HepG2 (cell line): Measurements from ENCODE around the gene TMEM185B. TPM values are rescaled to one million over a fixed set of nuclear protein-coding genes. Genes with fewer than 3 reads are reported as not detected.

Experiments
- ATAC-seq: fragments of 200-7000 bp; cut with Tn5 transposase; 3 replicates; pipeline ENCODE4 v1.9.1; 2020; ENCODE audit warnings: mild to moderate bottlenecking, moderate library complexity
- BruUV-seq: library from RNA; stranded (reverse); fragments of 400-500 nt; replicated peaks from 2 replicates; lab custom pipeline; 2021; lab: Mats Ljungman, UMichigan
- CTCF ChIA-PET: fragments of 300-600 bp; formaldehyde crosslinking; extraction: SDS; loops from one replicate; lab custom pipeline; 2021; ENCODE audit warnings: low total read pairs, inconsistent platforms, low intra/inter-chr PET ratio; lab: Yijun Ruan, JAX
- POLR2A ChIA-PET: fragments of 350-600 bp; sonication (Branson Sonifier 250); formaldehyde crosslinking; loops from one replicate; lab custom pipeline; 2020; ENCODE audit warnings: antibody characterized with exemption, inconsistent platforms; lab: Yijun Ruan, JAX
- DNase-seq: peaks from one replicate; pipeline ENCODE4 v3.0.0-alpha.2; 2015; ENCODE audit warnings: low spot score
- FAIRE-seq: peaks from 3 replicates; lab custom pipeline; 2011; peaks lifted over from hg19 to GRCh38; lab: Jason Lieb, UNC
- H2AFZ ChIP-seq: one replicate; pipeline ENCODE4 v1.6.1; 2011; ENCODE audit warnings: low read length, inconsistent platforms
- H3K27ac ChIP-seq: fragments of 300-600 bp; 3 replicates; pipeline ENCODE4 v1.8.0; 2011; ENCODE audit warnings: mixed run types, mild to moderate bottlenecking, mixed read lengths, low read length, inconsistent platforms; ENCODE audit not compliant: insufficient read depth; ENCODE audit errors: extremely low read length
- H3K27me3 ChIP-seq, 2 experiments: fragments of 200-600 bp in 1 of 2; 2 replicates in 1 of 2; 3 replicates in 1 of 2; pipeline versions ENCODE4 v1.6.0 to v1.8.0; 2011; ENCODE audit warnings: low read length in 2 of 2, mild to moderate bottlenecking in 2 of 2, moderate library complexity in 2 of 2, inconsistent platforms in 1 of 2; ENCODE audit not compliant: insufficient read depth in 2 of 2, control insufficient read depth in 1 of 2
- H3K36me3 ChIP-seq, 2 experiments: fragments of 200-600 bp in 1 of 2; replicated peaks in 1 of 2; 2 replicates in 1 of 2; 3 replicates in 1 of 2; pipeline versions ENCODE4 v1.5.1 to v1.8.0; 2011; ENCODE audit warnings: low read length in 2 of 2, inconsistent platforms in 1 of 2; ENCODE audit not compliant: insufficient read depth in 2 of 2, control insufficient read depth in 1 of 2
- H3K4me1 ChIP-seq: 2 replicates; pipeline ENCODE4 v1.5.1; 2012; ENCODE audit warnings: low read length, inconsistent platforms; ENCODE audit not compliant: insufficient read depth
- H3K4me2 ChIP-seq: 2 replicates; pipeline ENCODE4 v1.6.0; 2011; ENCODE audit warnings: low read depth, low read length, inconsistent platforms
- H3K4me3 ChIP-seq, 3 experiments: fragments of 200-600 bp in 1 of 3; sonication (generic), shearing (Covaris generic) in 1 of 3; replicated peaks in 1 of 3; 2 replicates each; pipeline ENCODE4 v1.5.1; 2011 to 2016; ENCODE audit warnings: low read length in 3 of 3, inconsistent platforms in 2 of 3, low read depth in 2 of 3, mild to moderate bottlenecking in 2 of 3, control low read depth in 1 of 3, mixed read lengths in 1 of 3; ENCODE audit not compliant: insufficient read depth in 1 of 3
- H3K79me2 ChIP-seq: one replicate; pipeline ENCODE4 v1.6.1; 2011; ENCODE audit warnings: low read length, inconsistent platforms; ENCODE audit not compliant: insufficient read depth
- H3K9ac ChIP-seq: 2 replicates; pipeline ENCODE4 v1.6.0; 2011; ENCODE audit warnings: mild to moderate bottlenecking, low read depth, low read length, inconsistent platforms; ENCODE audit not compliant: insufficient read depth
- H3K9me3 ChIP-seq: 2 replicates; pipeline ENCODE4 v1.5.1; 2012; ENCODE audit warnings: mild to moderate bottlenecking, low read length
- H4K20me1 ChIP-seq: 2 replicates; pipeline ENCODE4 v1.6.0; 2011; ENCODE audit warnings: inconsistent platforms, mild to moderate bottlenecking, low read length, moderate library complexity; ENCODE audit not compliant: insufficient read depth
- CAMTA2 ChIP-seq: sonication (generic); formaldehyde crosslinking; IDR thresholded peaks from 2 replicates; pipeline ENCODE4 v1.4.0; 2020; ENCODE audit warnings: mild to moderate bottlenecking, missing genetic modification reagents, borderline replicate concordance
- CSRNP1 ChIP-seq: sonication (generic); formaldehyde crosslinking; IDR thresholded peaks from 2 replicates; pipeline ENCODE4 v1.8.1; 2023; ENCODE audit warnings: mild to moderate bottlenecking, missing genetic modification reagents
- FOXO1 ChIP-seq: sonication (generic); formaldehyde crosslinking; IDR thresholded peaks from 2 replicates; pipeline ENCODE4 v1.4.0; 2020; ENCODE audit warnings: missing genetic modification reagents
- HOXA5 ChIP-seq: sonication (generic); formaldehyde crosslinking; IDR thresholded peaks from 2 replicates; pipeline ENCODE4 v1.4.0; 2020; ENCODE audit warnings: missing genetic modification reagents
- NBN ChIP-seq: fragments of 450-650 bp; conservative IDR thresholded peaks from 2 replicates; pipeline ENCODE4 v1.6.1; 2017
- ZFAT ChIP-seq: sonication (generic); formaldehyde crosslinking; conservative IDR thresholded peaks from 2 replicates; pipeline ENCODE4 v1.8.1; 2023; ENCODE audit warnings: missing genetic modification reagents, inconsistent platforms
- ZKSCAN5 ChIP-seq: sonication (generic); formaldehyde crosslinking; IDR thresholded peaks from 2 replicates; pipeline ENCODE4 v1.5.1; 2020; ENCODE audit warnings: mild to moderate bottlenecking, missing genetic modification reagents
- ZNF326 ChIP-seq: sonication (generic); formaldehyde crosslinking; IDR thresholded peaks from 2 replicates; pipeline ENCODE4 v1.4.0; 2020; ENCODE audit warnings: missing genetic modification reagents, borderline replicate concordance
- ZNF615 ChIP-seq: sonication (generic); formaldehyde crosslinking; IDR thresholded peaks from 2 replicates; pipeline ENCODE4 v1.5.0; 2020; ENCODE audit warnings: mild to moderate bottlenecking, missing genetic modification reagents, borderline replicate concordance
- WGBS: methylation state at CpG from one replicate; pipeline ENCODE4 v1.1.6; 2017; ENCODE audit warnings: low lambda C conversion rate; 5-methylcytosine and 5-hydroxymethylcytosine counted together
- in situ Hi-C: cut with HindIII; loops from 2 replicates; pipeline ENCODE4 v1.10.0; 2017; ENCODE audit warnings: low pct_unique_long_range_greater_than_20kb; ENCODE audit not compliant: extremely low pct_ligation_motif_present
- intact Hi-C: fragments of 100-400 bp; cut with micrococcal nuclease; formaldehyde crosslinking; loops from one replicate; pipeline ENCODE4 v1.10.0; 2022; ENCODE audit not compliant: unreplicated experiment
- polyA plus RNA-seq, 8 experiments: library from polyadenylated mRNA; depleted of rRNA in 3 of 8; stranded (reverse) in 7 of 8; unstranded in 1 of 8; fragments of >200 nt; fragmentation: Illumina TruSeq in 4 of 8; extraction: Trizol in 4 of 8; gene quantifications; 2 replicates each; pipeline versions ENCODE4 v1.2.1 to v1.2.3, GENCODE V29; 2011 to 2016; ENCODE audit warnings: low read depth in 4 of 8, missing spikeins in 1 of 8, mixed read lengths in 1 of 8; ENCODE audit not compliant: insufficient read depth in 1 of 8
- total RNA-seq, 5 experiments: library from RNA; depleted of rRNA; stranded (reverse); fragments of >200 nt; fragmentation: Illumina TruSeq; extraction: Trizol; gene quantifications; 2 replicates each; pipeline ENCODE4 v1.2.3, GENCODE V29; 2016; ENCODE audit warnings: low read depth in 1 of 5
- TF ChIP-seq, protein P1 (sequence below): sonication (generic); formaldehyde crosslinking; IDR thresholded peaks from 2 replicates; pipeline ENCODE4 v1.8.1; 2023; ENCODE audit warnings: mild to moderate bottlenecking, missing genetic modification reagents
- TF ChIP-seq, protein P2 (sequence below): sonication (generic); formaldehyde crosslinking; IDR thresholded peaks from 2 replicates; pipeline ENCODE4 v1.4.0; 2020; ENCODE audit warnings: mild to moderate bottlenecking, missing genetic modification reagents, borderline replicate concordance
- TF ChIP-seq, protein P3 (sequence below): sonication (generic); formaldehyde crosslinking; IDR thresholded peaks from 2 replicates; pipeline ENCODE4 v1.5.0; 2020; ENCODE audit warnings: mild to moderate bottlenecking, missing genetic modification reagents, borderline replicate concordance
- TF ChIP-seq, protein P4 (sequence below): sonication (generic); formaldehyde crosslinking; IDR thresholded peaks from 2 replicates; pipeline ENCODE4 v1.8.1; 2023; ENCODE audit warnings: mild to moderate bottlenecking, moderate library complexity, missing genetic modification reagents

TMEM185B gene
- total and polyA plus RNA-seq, 2 of the 13 experiments (the other 11 are each of a cell fraction or from before 2014, with no cell fraction given): 5.6 to 7.0 TPM

DNA sequence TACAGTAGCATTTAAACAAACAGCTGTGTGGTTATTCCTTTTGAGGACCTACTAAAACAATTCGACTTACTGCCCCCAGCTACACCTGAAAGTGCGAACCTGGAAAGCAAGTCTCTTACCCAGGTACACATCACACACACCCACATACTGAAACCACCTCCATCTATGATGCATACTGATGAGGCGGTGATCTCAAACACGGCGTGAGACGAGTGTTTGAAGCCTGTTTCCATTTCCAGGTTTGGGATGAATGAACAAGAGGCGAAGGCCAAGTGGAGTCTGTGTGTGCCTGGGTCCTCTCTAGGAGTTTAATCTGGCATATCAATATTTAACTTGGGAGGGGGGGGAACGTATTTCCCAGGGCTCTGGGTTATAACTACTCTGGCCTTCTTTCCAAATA is 1.6 kb downstream of the TMEM185B start (continued):
- TF ChIP-seq, protein P1, sequence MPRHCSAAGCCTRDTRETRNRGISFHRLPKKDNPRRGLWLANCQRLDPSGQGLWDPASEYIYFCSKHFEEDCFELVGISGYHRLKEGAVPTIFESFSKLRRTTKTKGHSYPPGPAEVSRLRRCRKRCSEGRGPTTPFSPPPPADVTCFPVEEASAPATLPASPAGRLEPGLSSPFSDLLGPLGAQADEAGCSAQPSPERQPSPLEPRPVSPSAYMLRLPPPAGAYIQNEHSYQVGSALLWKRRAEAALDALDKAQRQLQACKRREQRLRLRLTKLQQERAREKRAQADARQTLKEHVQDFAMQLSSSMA (CRISPR knock-in tag): no peak

- Histone ChIP-seq H3K27ac (no peak overlapping the region), H3K79me2 (no peaks in the 10 kb centered on the region), H3K9me3 (no peaks in the 10 kb centered on the region), H3K4me1 (peaks cover 37% of the 10 kb centered on the region), H3K36me3 (no peaks in the 10 kb centered on the region), H2AFZ (no peak overlapping the region), H3K27me3 (peaks cover 11 to 22% of the 10 kb centered on the region in 2 experiments; a peak in 4 of 5 replicates), H3K9ac (no peak overlapping the region), H4K20me1 (no peaks in the 10 kb centered on the region), H3K4me2 (no peak overlapping the region), H3K4me3 (no peak overlapping the region)
- CTCF ChIA-PET: no interaction called here
- BruUV-seq: no TSS peak
- FAIRE-seq: no peak
- POLR2A ChIA-PET: no interaction called here
- 90% methylated on average over 2 of the region's 2 CpGs for WGBS
- ATAC-seq: no peak
- DNase-seq: no peak
- intact Hi-C loops: loop anchor here (2.0 kb wide), 1 partner anchor 14 kb away; no protein-coding TSS in a partner anchor
- in situ Hi-C loops: no loop called here
- TF ChIP-seq, protein P2, sequence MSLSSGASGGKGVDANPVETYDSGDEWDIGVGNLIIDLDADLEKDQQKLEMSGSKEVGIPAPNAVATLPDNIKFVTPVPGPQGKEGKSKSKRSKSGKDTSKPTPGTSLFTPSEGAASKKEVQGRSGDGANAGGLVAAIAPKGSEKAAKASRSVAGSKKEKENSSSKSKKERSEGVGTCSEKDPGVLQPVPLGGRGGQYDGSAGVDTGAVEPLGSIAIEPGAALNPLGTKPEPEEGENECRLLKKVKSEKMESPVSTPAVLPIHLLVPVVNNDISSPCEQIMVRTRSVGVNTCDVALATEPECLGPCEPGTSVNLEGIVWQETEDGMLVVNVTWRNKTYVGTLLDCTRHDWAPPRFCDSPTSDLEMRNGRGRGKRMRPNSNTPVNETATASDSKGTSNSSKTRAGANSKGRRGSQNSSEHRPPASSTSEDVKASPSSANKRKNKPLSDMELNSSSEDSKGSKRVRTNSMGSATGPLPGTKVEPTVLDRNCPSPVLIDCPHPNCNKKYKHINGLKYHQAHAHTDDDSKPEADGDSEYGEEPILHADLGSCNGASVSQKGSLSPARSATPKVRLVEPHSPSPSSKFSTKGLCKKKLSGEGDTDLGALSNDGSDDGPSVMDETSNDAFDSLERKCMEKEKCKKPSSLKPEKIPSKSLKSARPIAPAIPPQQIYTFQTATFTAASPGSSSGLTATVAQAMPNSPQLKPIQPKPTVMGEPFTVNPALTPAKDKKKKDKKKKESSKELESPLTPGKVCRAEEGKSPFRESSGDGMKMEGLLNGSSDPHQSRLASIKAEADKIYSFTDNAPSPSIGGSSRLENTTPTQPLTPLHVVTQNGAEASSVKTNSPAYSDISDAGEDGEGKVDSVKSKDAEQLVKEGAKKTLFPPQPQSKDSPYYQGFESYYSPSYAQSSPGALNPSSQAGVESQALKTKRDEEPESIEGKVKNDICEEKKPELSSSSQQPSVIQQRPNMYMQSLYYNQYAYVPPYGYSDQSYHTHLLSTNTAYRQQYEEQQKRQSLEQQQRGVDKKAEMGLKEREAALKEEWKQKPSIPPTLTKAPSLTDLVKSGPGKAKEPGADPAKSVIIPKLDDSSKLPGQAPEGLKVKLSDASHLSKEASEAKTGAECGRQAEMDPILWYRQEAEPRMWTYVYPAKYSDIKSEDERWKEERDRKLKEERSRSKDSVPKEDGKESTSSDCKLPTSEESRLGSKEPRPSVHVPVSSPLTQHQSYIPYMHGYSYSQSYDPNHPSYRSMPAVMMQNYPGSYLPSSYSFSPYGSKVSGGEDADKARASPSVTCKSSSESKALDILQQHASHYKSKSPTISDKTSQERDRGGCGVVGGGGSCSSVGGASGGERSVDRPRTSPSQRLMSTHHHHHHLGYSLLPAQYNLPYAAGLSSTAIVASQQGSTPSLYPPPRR (CRISPR knock-in tag): no peak
- TF ChIP-seq, protein P3, sequence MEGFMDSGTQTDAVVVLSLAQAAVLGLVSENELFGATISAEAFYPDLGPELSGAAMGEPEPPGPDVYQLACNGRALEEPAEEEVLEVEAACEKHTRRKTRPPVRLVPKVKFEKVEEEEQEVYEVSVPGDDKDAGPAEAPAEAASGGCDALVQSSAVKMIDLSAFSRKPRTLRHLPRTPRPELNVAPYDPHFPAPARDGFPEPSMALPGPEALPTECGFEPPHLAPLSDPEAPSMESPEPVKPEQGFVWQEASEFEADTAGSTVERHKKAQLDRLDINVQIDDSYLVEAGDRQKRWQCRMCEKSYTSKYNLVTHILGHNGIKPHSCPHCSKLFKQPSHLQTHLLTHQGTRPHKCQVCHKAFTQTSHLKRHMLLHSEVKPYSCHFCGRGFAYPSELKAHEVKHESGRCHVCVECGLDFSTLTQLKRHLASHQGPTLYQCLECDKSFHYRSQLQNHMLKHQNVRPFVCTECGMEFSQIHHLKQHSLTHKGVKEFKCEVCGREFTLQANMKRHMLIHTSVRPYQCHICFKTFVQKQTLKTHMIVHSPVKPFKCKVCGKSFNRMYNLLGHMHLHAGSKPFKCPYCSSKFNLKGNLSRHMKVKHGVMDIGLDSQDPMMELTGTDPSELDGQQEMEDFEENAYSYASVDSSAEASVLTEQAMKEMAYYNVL: no peak
- TF ChIP-seq ZNF615 (CRISPR knock-in tag): no peak
- TF ChIP-seq NBN: no peak
- no peak for TF ChIP-seq ZNF326 (CRISPR knock-in tag)
- TF ChIP-seq ZFAT: no peak
- TF ChIP-seq, protein P4, sequence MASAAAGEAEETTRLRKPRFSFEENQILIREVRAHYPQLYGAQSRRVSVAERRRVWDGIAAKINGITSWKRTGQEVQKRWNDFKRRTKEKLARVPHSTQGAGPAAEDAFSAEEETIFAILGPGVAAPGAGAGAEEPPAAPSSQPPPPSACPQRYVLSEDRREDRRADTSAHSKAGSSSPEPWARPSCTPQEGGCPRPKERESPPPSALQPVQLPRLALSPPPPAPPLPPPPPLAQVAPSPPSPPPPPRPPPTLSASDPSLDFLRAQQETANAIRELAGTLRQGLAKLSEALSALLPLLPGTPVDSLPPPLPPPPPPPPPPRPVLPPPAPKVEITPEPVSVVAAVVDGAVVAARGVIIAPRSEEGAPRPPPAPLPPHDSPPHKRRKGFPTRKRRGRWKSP: no peak
- TF ChIP-seq CSRNP1: no peak
- no peak for TF ChIP-seq HOXA5 (CRISPR knock-in tag)
- no peak for TF ChIP-seq CAMTA2 (CRISPR knock-in tag)
- TF ChIP-seq FOXO1 (CRISPR knock-in tag): no peak
- TF ChIP-seq ZKSCAN5: no peak
These were observed 2.4 kb downstream of the TMEM185B start for GRCh38 chr2:120220756-120221155.
